GM18508 (cell line): ENCODE measurements around the gene ZSWIM6.

ENCODE experiments used
- ATAC-seq: cut with Tn5 transposase; IDR thresholded peaks from one replicate; pipeline ENCODE4 v1.9.1; 2021; ENCODE audit warnings: moderate number of reproducible peaks; ENCODE audit not compliant: insufficient read depth, unreplicated experiment

Gene ZSWIM6

DNA sequence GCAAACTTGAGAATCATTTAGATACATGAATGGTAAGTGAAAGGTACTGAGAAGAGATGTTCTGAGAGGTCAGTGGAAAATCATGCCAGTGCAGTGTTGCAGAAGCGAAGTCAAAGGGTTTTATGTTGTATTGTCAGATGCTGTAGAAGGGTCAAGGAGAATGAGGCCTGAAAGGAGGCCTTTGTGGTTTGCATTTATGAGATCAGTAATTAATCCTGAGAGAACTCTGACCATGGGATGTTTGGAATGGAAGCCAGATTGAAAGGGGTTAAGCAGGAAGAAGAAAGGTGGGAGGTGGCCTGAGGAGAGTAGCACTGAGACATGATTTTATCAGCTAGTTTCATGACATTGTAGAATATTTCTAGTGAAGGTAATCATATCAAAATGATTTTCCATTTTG lies 97.8 kb downstream of the ZSWIM6 start:
- no peak for ATAC-seq

DNA sequence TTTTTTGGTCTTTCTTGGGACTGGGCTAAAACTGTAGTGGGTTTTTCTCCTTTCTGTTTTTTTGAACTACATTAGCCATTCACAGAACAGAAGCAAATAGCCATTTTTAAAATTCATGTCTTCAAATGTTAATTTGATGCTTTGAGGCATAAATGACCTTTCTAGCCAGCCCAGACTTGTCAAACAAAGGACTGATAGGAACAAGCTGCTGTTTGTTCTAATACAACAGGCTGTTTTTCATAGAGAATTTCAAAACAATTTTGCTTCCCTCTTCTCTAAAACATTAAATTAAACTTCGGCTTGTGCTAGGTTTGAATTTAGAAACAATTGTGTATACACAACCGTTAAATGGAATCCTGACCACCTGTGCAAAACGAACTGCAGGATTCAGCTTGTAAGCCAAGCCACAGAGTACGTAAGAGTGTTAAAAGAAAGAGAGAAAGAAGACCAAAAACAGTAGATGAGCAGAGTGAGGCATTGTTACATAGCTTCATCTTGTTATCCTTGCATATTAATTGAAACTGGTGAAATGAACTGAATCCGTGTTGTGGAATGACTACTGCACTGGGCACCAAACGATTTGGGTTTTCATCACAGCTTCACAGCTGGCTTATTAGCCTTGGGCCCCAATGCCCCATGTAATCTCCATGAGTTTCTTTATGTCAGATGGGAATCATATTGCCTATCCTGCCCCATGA lies 100.0 kb downstream of the ZSWIM6 start:
- no peak for ATAC-seq

DNA sequence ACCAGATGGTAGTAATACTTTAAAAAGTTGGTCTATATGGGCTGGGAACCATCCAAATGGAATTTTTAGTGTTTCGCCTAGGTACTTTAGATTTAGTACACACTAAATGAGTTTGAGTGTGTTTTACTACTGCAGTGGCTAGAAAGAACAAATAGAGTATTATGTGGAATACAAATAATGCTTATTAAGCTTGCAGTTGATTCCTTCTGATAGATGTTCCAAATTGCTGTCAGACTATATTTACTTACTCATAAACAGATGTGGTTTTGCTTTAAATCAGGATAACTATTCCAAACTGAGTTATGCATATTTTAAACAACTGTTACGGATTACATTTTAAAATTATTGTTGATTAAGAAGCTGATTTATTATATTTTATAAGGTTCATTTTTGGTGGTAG lies 103.3 kb downstream of the ZSWIM6 start:
- no peak for ATAC-seq

DNA sequence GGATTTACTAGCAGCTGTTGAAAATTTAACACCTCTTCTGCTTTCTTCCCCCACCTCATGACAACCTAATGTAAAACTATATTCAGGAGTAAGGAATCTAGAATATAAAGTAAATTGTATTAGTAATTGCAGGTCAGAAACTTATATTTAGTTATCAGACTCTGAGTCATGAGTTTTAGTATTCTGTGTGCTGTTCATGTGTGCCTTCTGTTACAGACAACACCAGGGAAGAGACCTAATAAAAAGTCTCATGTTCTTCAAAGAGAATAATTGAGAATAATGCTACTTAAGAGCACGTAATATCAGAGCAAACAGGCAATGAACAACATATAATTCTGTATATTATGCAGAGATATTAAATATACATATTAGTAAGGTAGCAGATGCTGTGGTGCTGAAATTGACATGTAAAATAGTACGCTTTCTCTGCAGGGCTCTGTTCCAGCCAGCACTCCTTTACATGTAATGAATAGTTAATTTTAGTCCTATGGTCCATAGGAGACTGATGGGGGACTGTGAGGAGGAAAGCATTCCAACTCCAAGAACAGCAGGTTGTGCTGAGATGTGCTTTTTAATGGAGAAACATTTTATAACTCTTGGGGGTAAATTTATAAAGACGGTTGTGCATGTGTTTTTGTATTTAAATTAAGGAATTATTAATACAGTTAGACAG lies 106.4 kb downstream of the ZSWIM6 start:
- no peak for ATAC-seq

DNA sequence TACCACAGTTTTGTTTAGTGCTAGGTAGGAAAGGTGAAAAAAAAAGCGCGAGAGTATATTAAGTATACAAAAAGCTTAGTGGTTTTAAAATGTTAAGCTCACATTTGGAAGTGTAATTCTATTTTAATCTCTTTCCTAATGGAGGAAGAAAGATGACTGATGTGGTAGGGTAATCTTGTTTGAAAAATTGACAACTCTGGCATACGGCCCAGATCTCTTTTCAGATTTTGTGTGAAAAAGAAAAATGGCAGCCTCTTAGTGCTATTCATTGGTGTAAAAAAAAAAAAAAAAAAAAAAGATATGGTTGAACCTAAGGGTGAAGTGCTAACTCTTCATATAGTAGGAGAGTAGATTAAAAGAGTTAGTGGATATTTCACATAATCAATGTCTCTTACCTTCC lies 108.0 kb downstream of the ZSWIM6 start:
- ATAC-seq = no peak

DNA sequence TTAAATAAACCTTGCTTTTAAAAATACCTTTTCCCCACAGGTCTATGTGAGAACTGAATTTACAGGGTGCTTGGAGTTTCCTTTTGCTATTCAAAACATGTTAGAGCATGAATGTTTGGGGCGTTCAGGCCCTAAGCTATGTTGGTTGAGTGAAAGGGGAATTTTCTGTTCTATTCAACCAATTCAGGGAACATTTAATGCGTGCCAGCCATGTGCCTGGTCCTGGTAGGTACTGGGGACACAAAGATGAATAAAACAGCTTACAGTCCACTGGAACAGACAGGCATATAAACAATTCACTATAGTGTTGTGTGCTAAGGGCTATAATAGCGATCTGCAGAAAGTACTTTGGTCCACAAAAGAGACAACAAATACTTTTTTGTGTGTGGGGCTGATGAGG lies 108.5 kb downstream of the ZSWIM6 start:
- no peak for ATAC-seq

DNA sequence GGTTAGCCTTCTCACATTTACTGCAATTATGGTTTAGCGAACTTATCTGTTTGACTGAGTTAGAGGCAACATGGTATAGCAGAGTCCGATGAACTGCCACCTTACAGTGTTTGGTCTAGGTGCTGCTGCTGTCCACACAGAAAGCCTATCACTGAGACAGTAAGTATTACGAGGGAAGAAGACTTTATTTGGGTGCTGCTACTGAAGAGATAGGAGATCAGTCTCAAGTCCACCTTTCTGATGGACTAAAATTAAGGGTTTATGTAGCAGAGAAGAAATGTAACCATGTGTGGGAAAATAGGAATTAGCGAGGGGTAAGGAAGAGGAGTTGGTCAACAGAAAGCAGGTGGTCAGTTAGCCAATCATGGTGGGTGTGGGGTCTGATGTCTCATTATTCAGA lies 109.7 kb downstream of the ZSWIM6 start:
- ATAC-seq = no peak

DNA sequence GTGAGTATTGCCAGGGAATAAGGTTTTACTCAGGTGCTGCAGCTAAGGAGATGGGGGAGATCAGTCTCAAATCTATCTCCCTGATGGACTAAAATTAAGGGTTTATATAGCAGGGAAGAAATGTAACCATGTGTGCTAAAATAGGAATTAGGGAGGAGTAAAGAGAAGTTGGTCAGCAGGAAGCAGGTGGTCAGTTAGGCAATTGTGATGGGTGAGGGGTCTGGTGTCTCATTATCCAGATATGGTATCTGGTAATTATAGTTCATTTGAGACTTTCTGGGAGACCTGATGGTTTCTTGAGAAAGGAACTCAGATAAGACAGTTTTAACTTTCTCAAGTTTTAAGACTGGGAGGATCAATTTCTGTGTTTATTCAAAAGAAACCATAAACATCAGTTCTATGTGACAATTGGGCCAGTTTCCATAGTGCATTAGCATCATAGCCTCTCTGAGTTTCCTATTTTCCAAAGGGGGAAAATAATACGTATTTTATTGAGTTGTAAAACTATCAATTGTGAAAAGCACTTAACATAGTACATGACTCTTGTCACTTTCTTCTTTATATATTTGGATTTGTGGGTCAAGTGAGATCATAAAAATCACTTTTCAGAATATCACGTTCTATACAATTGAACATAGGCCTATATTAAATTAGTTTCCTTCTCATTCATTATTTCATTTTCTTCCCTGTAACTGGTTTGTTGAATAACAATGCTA lies 115.9 kb downstream of the ZSWIM6 start:
- ATAC-seq = no peak

DNA sequence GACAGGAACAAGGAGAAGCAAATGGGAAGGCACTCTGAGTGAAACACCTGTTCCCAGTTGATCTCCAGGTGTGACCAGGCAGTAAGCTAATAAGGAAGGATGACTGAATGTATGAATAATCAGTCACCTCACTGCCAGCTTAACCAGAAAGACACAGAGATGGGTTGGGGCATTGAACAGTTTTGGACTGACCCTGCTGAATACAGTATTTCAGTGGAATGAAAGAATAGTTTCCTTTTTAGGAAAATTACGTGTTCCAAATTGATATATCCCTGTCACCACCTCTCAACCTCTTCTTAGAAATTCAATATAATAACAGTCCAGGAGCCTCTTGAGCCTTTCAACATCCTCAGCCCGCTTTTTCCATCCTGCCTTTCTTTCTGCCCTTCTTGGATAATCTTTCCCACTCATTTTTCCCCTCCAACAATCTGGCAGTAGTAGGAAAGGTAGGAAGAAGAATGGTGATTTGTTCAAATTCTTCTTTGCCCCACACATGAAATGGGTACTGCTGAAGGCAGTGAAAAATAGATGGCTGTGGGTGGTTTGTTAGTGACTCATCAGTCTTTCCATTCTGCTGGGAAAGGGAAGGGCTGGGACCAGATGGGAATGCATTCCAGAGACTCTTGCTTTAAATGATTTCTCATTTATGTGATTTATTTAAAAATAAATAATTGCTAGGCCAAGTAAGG lies 117.9 kb downstream of the ZSWIM6 start:
- ATAC-seq = no peak

DNA sequence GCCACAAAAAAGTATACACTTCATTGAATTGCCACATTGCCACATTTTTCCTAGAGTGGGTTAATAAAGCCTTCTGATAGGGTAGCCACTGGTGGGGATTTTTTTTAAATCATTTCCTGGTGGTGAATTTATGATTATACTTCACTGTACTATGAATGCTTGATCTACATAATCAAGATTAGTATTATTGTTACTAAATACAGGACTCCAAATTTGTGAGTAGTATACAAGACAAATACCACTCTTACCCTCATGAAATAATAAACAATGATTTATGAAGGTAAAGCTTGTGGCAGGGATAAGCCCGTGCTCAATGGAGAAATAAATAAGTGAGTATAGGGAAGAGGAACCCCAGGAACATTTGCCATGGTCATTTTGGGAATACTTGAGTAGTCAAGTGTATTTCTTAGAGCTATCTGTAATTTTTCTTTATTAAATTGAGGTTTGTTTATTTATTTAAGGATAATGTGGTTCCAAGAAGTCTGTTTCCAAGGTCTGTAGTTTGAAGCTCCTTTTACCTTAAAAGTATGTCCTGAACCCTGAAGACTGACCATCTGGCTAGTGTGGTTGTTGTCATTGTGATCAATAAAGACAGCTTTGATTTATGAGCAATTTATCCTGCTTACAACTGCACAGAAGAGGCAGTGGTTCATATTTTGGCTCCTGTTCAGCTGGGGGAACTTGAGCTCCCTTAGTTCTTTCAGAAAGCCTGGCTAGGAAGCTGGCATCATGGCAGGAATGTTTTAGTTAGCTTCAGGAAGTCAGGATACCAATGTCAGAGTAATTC lies 118.6 kb downstream of the ZSWIM6 start:
- no peak for ATAC-seq

DNA sequence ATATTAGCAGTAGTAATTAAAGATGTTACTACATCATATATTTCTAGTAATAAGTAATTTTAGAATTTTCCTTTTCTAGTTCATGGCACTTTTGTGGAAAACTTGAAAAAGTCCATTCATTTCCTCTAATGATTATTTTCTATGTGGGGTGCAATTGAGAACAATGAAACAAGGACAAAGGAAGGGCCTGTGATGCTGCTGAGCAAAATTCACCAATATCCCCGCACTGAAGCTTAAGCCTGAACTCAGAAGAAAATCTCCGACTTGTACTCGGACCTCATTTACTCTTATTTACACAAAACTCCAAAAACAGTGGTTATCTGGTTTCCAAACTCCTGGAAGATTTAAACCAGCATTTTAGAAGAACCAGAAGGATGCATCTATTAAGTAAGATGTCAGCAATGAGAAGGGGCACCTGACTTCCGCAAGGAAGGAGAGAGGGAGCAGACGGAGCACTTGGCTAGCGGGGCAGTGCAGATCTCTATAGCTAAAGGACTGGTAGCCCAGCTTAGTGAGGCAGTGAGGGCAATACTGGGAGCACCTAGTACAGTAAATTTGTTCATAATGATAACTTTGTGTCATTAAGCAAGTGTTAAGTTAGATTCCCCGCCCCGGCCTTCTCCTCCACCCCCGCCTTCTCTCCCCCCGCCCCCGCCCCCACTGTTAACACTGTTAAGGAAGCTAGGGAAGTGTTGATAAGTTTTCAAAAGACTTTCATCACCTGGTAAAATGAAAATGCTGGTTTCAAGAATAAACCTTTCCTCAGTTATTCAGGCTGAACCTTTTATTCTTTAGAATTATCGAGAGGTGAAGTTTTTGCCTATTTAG lies 123.3 kb downstream of the ZSWIM6 start:
- ATAC-seq = no peak

DNA sequence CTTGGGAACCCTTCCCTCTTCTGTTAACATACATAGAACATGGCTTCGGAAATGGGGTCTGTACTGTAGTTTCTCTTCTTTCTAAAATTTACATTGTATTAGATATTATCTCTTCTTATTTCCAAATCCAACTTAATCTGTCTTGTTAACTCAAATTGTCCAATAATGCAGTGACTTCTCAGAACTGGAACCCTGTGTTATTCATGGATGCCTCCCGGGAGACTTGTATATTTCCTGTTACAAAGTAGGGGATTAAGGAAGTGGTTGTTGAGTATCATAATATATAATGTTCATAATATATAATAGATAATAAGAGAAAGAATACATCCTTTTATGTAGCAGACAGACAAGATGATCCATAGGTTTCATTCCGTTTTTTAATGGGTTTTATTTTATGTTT lies 128.4 kb downstream of the ZSWIM6 start:
- ATAC-seq = no peak

DNA sequence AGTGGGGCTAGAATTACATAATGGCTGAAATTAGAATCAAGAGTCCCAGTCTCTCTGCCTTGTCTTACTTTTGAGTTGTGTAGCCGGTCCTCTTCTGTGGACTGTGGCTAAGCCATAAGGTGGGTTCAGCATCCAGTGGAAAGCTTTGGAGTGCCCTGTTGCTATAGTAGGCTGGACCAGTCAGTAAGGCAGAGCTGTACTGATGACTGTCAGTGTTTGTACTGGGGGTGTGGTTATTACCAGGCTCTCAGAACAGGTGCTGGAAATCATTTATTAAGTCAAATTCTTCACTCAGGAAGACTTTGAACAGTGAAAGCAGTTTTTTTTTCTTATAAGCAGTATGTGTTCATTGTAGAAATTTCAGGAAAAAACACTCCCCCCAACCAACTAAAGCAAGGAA lies 129.4 kb downstream of the ZSWIM6 start:
- ATAC-seq = no peak

DNA sequence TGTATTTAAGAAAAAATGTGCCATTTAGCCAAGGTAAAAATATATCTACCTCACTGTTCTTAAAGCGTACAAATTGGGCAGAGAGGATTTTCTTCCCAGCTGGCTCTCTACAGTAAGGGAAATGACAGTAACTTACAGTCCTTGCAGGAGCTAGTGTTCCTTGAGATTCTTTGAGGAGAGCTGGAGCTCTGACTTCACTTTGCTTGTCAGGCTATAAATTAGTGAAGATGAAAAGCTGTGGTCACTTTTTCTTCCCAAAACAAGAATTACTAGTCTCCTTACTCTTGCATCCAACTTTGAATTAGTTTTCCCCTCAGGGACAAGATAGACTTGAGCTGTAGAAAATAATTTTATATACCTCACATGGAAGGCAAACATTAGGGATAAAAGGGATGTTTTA lies 129.9 kb downstream of the ZSWIM6 start:
- ATAC-seq = no peak

DNA sequence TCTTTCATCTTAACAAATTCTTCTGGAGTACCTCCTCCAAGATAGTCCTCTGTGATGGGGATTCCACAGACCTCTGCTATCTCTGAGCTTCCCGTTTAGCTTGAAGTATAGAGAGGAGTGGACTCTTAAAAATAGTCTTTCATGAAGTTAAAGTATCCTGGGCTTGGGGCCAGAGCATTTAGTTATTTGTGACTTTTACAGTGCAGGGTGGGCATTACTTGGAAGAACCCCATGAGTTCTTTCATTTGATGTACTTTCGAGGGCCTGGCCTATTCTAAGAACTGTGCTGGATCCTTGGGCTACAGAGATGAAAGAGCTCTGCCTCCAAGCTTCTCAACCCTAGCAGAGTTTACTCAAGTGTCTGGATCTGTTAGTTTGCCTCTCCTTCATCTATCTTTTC lies 131.5 kb downstream of the ZSWIM6 start:
- no peak for ATAC-seq

DNA sequence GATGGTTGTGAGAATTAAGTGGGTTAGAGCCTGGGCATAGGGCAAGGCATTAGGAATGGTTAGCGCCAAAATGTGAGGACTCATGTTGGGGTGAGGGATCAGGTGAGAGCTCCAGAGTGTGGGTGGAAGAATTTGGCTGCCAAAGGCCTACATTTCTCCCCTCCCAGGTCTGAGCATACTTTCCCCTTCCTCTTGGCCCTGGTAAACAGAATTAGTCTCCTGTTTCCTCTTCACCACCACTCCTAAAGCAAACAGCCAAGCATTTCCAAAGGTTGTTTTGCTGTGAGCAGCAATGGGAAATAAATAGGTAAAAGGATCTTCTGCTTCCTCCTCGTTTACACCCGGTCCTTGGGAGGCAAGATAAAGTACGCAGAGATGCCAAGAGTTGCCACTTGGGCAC lies 132.5 kb downstream of the ZSWIM6 start:
- no peak for ATAC-seq

DNA sequence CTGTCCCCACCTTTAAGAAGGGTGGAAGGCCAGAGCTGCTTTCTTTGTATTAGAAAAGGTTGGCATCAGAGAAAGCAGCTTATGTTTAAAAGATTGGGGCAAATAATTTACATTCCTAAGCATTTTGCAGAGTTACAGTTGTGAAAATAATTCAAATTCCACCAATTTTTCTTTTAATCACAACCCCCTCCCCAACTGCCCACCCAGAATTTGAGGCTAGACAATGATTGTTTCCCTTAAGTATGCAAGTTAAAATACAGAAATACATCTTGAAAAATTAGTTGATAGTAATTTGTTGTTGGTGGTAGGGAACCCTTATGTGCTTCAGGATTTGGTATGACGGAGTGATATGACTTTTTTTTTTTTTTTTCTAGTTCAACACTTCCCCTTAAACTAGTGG lies 133.0 kb downstream of the ZSWIM6 start:
- ATAC-seq = no peak

DNA sequence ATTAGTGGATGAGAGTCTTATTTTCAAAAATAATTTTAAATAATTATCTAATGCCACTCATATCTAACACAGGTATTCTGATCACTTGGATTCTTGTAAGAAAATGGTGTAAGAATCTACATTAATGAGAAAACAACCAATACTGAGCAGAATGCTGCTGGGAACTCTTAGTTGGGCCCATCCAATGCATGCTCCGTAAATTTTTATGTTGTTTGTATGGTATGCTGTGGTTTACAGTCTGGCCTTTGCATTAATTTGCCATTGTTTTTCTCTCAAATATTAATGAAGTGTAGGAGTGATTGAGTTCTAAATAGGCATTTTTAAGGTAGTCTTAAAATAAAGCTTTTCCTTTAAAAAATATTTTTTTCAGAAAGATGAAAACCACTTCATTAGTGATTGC lies 133.4 kb downstream of the ZSWIM6 start:
- no peak for ATAC-seq

DNA sequence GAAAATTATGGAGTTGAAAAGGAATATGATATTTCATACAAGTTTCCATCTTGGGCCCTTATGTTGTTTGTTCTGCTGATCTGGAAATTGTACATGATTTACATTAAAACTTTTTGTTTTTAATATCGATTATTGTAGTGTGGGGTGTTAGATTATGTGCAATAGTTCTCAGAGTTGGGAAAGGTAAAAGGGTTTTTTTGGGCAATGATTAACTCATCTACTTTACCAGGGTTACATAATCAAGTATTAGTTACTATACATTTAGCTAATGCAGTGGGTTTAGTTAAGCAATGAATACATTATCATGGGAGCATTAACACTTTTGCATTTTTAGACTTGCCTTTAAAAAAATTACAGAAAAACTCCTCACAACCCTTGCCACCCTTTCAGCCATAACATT lies 134.0 kb downstream of the ZSWIM6 start:
- ATAC-seq = no peak
